Pons (tissue), 1 donor: ENCODE measurements around the gene BCL2L11.

Experiments used
- DNase-seq: peaks from one replicate; pipeline ENCODE4 v3.0.0-alpha.2; 2016; ENCODE audit warnings: low spot score

BCL2L11 gene

GRCh38 chr2:111117598-111118480 is 2.9 kb upstream of the BCL2L11 start:
- no peak for DNase-seq

- no peak for DNase-seq
These were observed 2.2 kb upstream of the BCL2L11 start for GRCh38 chr2:111118481-111118980.

GRCh38 chr2:111118981-111119821 is 1.5 kb upstream of the BCL2L11 start:
- DNase-seq = no peak

GRCh38 chr2:111119822-111120252 is 877 bp upstream of the BCL2L11 start:
- no peak for DNase-seq

GRCh38 chr2:111121028-111121827 is 514 bp downstream of the BCL2L11 start:
- no peak for DNase-seq

- peak; percentile 86 for DNase-seq
These were observed 1.3 kb downstream of the BCL2L11 start for GRCh38 chr2:111121828-111122630.

GRCh38 chr2:111122631-111123421 is 2.1 kb downstream of the BCL2L11 start:
- peak; percentile 52 for DNase-seq

GRCh38 chr2:111123751-111124150 is 3.0 kb downstream of the BCL2L11 start:
- no peak for DNase-seq

GRCh38 chr2:111126581-111126980 is 5.9 kb downstream of the BCL2L11 start:
- no peak for DNase-seq

- no peak for DNase-seq
These were observed 6.6 kb downstream of the BCL2L11 start for GRCh38 chr2:111127351-111127750.

- DNase-seq = no peak
These were observed 7.4 kb downstream of the BCL2L11 start for GRCh38 chr2:111128096-111128495.

GRCh38 chr2:111133603-111134002 is 12.9 kb downstream of the BCL2L11 start:
- DNase-seq = no peak

- no peak for DNase-seq
These were observed 13.3 kb downstream of the BCL2L11 start for GRCh38 chr2:111134055-111134454.

- DNase-seq = no peak
These were observed 14.7 kb downstream of the BCL2L11 start for GRCh38 chr2:111135237-111135909.

- DNase-seq = no peak
These were observed 15.2 kb downstream of the BCL2L11 start for GRCh38 chr2:111135910-111136297.

- DNase-seq = no peak
These were observed 18.1 kb downstream of the BCL2L11 start for GRCh38 chr2:111138839-111139238.

- DNase-seq = no peak
These were observed 19.1 kb downstream of the BCL2L11 start for GRCh38 chr2:111139637-111140317.

- DNase-seq = no peak
These were observed 20.1 kb downstream of the BCL2L11 start for GRCh38 chr2:111140815-111141214.

- no peak for DNase-seq
These were observed 21.4 kb downstream of the BCL2L11 start for GRCh38 chr2:111142101-111142500.
